GM18520 (cell line): Measurements from ENCODE around the gene EPHA1.
A peak's percentile ranks its signal among the peaks of the same experiment; 100 is the strongest.

Source experiments
- ATAC-seq: cut with Tn5 transposase; IDR thresholded peaks from one replicate; pipeline ENCODE4 v1.9.1; 2021; ENCODE audit not compliant: unreplicated experiment

The EPHA1 gene

GRCh38 chr7:143390104-143390772 lies 18.4 kb downstream of the EPHA1 start:
- ATAC-seq = no peak

GRCh38 chr7:143389316-143390103 lies 19.1 kb downstream of the EPHA1 start:
- ATAC-seq = no peak

- ATAC-seq = no peak
Measured at GRCh38 chr7:143388491-143389101, 20.1 kb downstream of the EPHA1 start.

- ATAC-seq = no peak
Measured at GRCh38 chr7:143388051-143388450, 20.6 kb downstream of the EPHA1 start.

- no peak for ATAC-seq
Measured at GRCh38 chr7:143387156-143387975, 21.3 kb downstream of the EPHA1 start.

- ATAC-seq = no peak
Measured at GRCh38 chr7:143385891-143386781, 22.5 kb downstream of the EPHA1 start.

- ATAC-seq = no peak
Measured at GRCh38 chr7:143384661-143385631, 23.7 kb downstream of the EPHA1 start.

GRCh38 chr7:143384148-143384547 lies 24.5 kb downstream of the EPHA1 start:
- ATAC-seq = no peak

GRCh38 chr7:143383642-143383957 lies 25.1 kb downstream of the EPHA1 start:
- ATAC-seq = no peak

- ATAC-seq = no peak
Measured at GRCh38 chr7:143382791-143383641, 25.6 kb downstream of the EPHA1 start.

- ATAC-seq = no peak
Measured at GRCh38 chr7:143382126-143382790, 26.4 kb downstream of the EPHA1 start.

GRCh38 chr7:143381427-143382125 lies 27.1 kb downstream of the EPHA1 start:
- ATAC-seq = peak; percentile 4

- peak; percentile 62 for ATAC-seq
Measured at GRCh38 chr7:143380646-143381426, 27.8 kb downstream of the EPHA1 start, which contains the start of gene ZYX. TSS of gene ZYX (plus strand) at chr7:143381345. CDS start at chr7:143381572, 227 bp downstream.

- ATAC-seq = peak; percentile 39
Measured at GRCh38 chr7:143380260-143380645, 28.4 kb downstream of the EPHA1 start.

GRCh38 chr7:143379611-143380259 lies 28.9 kb downstream of the EPHA1 start:
- ATAC-seq = peak; percentile 2

GRCh38 chr7:143376396-143376795 lies 32.3 kb downstream of the EPHA1 start:
- ATAC-seq = no peak
